ENCODE data around the gene NDFIP2. TPM values are rescaled to one million over a fixed set of nuclear protein-coding genes. Genes with fewer than 3 reads are reported as not detected.

NDFIP2 gene
- 17.2 and 21.4 TPM in 2 replicates for total RNA-seq

GRCh38 chr13:79480954-79481684 lies at the start of gene NDFIP2:
Gene NDFIP2 (plus strand): TSS chr13:79481155. CDS start chr13:79481204, 49 bp downstream.

Other genes with a start within 250 kb of the NDFIP2 start
- 18.0 and 21.0 TPM in 2 replicates for gene RBM26, start 74.9 kb upstream of the NDFIP2 start, total RNA-seq

All from aortic smooth muscle cell (primary cell).